HL-60 (cell line): ENCODE data around the gene IQGAP1.

ENCODE experiments used
- TF ChIP-seq, protein P1 (sequence below): IDR thresholded peaks from one replicate; pipeline ENCODE4 v1.5.1; 2011; ENCODE audit warnings: low read length, control low read depth, inconsistent platforms; ENCODE audit not compliant: insufficient read depth
- TF ChIP-seq, protein P2 (sequence below): IDR thresholded peaks from 2 replicates; pipeline ENCODE4 v1.6.1; 2012; ENCODE audit warnings: low read depth; ENCODE audit not compliant: insufficient replicate concordance

DNA sequence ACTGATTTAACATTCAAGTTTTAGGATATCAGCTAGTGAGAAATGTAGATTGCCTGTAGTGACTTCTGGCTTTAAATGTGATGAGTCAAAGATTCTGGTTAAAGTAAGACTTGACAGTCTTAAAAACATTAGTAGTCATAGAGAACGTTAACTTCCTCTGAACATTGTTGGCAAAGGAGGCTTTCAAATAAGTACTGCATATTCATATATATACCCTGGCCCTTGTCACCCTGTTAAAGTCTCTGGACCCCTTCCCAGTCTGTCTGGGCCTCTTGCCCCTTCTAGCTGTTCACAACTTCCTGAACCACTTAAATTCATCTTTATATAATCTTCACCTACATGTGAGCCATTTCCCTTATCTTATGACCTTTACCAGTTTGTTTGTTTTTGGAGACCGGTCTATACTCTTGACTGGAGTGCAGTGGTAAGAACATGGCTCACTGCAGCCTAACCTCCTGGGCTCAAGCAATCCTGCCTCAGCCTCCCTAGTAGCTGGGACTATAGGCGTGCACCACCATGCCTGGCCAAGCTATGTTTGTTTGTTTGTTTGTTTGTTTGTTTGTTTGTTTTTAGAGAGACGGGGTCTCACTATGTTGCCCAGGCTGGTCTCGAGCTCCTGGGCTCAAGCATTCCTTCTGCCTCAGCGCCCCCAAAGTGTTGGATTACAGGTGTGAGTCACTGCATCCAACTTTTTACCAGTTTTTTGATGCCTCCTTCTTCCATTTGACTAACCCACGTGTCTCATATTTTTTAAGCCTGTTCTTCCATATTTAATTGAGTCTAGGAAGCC, 77.3 kb downstream of the IQGAP1 start:
- TF ChIP-seq, protein P1, sequence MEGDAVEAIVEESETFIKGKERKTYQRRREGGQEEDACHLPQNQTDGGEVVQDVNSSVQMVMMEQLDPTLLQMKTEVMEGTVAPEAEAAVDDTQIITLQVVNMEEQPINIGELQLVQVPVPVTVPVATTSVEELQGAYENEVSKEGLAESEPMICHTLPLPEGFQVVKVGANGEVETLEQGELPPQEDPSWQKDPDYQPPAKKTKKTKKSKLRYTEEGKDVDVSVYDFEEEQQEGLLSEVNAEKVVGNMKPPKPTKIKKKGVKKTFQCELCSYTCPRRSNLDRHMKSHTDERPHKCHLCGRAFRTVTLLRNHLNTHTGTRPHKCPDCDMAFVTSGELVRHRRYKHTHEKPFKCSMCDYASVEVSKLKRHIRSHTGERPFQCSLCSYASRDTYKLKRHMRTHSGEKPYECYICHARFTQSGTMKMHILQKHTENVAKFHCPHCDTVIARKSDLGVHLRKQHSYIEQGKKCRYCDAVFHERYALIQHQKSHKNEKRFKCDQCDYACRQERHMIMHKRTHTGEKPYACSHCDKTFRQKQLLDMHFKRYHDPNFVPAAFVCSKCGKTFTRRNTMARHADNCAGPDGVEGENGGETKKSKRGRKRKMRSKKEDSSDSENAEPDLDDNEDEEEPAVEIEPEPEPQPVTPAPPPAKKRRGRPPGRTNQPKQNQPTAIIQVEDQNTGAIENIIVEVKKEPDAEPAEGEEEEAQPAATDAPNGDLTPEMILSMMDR = no peak
- TF ChIP-seq, protein P2, sequence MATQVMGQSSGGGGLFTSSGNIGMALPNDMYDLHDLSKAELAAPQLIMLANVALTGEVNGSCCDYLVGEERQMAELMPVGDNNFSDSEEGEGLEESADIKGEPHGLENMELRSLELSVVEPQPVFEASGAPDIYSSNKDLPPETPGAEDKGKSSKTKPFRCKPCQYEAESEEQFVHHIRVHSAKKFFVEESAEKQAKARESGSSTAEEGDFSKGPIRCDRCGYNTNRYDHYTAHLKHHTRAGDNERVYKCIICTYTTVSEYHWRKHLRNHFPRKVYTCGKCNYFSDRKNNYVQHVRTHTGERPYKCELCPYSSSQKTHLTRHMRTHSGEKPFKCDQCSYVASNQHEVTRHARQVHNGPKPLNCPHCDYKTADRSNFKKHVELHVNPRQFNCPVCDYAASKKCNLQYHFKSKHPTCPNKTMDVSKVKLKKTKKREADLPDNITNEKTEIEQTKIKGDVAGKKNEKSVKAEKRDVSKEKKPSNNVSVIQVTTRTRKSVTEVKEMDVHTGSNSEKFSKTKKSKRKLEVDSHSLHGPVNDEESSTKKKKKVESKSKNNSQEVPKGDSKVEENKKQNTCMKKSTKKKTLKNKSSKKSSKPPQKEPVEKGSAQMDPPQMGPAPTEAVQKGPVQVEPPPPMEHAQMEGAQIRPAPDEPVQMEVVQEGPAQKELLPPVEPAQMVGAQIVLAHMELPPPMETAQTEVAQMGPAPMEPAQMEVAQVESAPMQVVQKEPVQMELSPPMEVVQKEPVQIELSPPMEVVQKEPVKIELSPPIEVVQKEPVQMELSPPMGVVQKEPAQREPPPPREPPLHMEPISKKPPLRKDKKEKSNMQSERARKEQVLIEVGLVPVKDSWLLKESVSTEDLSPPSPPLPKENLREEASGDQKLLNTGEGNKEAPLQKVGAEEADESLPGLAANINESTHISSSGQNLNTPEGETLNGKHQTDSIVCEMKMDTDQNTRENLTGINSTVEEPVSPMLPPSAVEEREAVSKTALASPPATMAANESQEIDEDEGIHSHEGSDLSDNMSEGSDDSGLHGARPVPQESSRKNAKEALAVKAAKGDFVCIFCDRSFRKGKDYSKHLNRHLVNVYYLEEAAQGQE = no peak
